ENCODE results near the gene PIANP. TPM values are rescaled to one million over a fixed set of nuclear protein-coding genes. Genes with fewer than 3 reads are reported as not detected.
A peak's percentile ranks its signal among the peaks of the same experiment; 100 is the strongest.

The PIANP gene
- polyA plus RNA-seq, 1 donor: 2.4 TPM

DNA sequence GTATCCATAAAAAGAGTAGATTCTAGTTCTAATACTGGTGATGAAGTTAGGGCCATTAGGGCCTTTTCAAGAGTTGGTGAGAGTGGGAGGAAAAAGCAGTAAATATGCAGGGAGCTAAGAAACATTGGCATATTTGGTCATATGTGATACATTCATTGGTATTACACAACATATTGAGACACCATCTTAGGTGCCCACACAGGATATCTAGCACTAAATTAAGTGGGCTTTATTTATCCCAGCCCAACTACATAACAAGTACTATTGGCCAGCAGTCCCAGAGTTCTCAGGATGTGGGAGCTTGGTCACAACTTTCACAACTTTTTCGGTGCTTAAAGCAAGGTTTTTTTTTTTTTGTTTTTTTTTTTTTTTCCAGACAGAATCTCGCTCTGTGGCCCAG lies 35.7 kb downstream of the PIANP start:
- DNase-seq: no peak

DNA sequence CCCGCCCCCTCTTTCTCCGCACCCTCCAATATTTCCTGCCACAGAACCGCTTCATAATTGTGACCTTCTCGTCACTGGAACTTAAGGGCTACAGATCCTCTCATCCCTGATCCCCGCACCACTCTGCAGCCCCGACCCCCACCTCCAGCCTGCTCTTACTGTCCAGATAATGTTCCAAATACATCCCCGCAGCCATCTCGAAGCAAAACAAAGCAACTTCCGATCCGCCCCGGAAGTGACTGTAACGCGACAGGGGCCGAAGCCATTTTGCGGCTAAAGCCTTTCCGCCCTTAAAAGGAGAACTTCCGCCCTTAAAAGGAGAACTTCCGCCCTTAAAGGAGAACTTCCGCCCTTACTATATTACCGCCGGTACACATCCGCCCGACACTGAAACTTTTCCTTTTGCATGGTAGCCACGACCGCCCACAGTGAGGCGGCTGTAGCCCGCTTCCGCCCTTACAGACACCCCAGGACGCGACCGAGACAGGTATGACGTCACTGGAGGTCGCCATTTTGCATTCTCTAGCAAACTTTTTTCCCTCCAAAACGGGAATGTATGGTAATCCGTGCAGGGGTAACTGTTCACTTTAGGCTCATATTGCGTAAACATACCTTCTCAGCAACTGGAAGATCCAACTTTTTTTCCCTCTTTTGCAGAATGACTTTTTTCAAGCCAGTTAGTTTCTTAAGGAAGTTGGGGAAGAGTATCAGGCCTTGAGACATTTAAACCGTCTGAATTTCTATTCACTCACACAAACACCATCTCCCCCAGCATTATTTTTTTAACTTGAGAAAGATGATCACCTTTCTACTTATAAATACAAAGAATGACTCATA lies 37.5 kb downstream of the PIANP start, which contains the start of gene ING4:
ING4 (minus strand) TSS at position 214 of the 837 bp plus-strand sequence; CDS start at position 196, 18 bp downstream.
- peak; percentile 99 for DNase-seq

DNA sequence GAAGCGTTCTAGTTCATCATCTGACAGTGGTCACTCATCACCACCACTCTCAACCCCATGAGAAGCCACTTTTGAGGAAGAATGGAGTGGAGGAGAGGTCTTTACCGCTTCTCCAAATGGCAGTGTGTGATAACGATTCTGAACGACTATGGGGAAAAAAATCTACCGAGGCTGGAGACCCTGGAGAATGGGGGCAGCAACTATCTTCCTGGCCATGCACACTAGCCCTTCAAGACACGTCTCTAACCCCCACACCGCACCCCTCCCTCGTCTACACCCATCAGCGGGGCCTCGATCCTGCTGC lies 38.1 kb downstream of the PIANP start:
- no peak for DNase-seq

DNA sequence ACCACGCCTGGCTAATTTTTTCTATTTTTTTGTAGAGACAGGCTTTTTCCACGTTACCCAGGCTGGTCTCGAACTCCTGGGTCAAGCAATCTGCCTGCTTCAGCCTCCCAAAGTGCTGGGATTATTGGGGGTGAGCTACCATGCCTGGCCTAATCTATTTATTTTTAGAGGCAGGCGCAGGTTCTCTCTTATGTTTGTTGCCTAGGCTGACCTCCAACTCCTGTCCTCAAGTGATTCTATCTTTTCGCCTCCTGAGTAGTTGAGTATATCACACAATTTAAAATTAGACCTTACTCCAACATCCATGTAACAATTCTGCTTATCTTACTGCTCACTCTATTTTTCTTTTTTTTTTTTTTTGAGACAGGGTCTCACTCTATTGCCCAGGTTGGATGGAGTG lies 46.6 kb downstream of the PIANP start:
- DNase-seq: no peak

DNA sequence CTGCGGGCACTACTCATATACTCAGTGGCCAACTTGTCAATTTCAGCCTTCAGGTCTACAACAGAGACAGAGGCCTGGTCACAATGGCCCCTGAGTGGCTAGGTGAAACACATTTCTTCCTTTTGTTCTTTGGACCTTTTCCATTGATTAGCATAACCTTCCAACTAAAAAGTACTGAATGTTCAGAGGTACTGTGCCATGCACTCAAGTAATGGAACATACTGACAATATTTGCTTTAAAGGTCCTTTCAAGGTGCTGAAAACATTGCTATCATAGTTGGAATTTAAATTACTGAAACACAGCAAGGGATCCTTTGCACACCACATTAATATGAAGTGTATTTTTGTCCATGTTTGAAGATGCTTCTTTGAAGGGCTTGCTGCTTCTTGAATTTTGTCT lies 47.3 kb downstream of the PIANP start:
- DNase-seq: no peak

DNA sequence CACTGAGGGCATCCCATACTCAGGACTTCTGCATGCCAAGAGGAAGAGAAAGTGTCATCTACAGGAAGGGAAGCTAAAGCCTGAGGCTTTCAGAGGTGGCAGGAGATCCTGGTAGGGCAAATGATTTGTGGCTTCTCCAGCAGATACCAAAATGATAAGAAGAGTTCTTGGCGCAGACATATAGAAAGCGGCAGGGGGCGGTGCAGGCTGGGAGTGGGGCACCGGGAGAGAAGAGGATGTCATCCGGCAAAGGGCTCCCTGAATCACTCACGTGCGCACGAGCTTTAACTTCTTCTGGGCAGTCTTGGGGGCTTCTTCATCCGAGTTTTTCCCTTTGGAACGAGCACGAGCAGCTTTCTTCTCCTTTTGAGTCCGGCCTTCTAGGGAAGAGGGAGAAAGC lies 48.2 kb downstream of the PIANP start:
- no peak for DNase-seq

DNA sequence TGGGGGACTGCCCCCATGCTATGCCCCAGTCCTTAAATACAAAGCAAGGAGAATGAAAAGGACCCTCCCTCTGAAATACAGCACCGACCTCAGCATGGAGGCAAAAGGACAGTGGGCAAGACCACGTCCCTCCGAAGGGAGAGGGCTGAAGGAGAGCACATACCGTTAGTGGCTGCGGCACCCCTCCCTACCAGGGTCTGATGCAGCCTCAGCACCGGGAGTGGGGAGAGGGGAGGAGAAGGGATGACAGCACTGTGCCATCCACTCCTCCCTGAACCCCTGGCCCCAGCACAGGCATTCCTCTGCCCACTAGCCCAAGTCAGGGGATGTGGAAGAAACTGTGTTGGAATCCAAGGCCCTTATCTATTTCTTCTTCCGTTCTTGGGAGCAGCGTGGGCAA lies 49.8 kb downstream of the PIANP start:
- no peak for DNase-seq

DNA sequence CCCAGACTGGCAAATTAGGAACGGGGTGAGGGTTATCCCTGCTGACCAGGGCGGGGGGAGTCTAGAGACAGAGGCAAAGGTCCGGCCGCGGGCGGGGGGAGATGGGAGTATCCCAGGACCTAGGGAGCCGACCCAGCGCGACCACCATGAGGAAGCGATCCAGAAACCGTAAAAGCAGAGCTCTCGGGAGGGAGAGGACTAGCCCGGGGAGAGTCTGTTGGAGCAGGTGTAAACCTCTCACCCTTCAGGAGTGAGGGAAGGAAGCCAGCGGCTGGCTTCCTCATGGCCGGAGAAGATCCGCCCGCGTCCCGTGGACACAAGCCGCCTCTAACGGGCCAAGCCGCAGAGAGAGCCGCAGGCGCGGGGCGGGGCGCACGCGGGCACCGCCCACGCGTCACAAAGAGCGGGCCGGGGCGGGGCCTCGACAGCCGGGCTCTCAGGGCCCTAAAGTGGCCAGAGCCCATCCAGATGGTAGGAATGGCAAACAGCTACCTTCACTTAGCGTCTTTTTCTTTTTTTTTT lies 53.5 kb downstream of the PIANP start, which contains the start of gene ACRBP:
ACRBP (minus strand) TSS at position 350 of the 522 bp plus-strand sequence; CDS start at position 284, 66 bp downstream.
- peak; percentile 71 for DNase-seq

DNA sequence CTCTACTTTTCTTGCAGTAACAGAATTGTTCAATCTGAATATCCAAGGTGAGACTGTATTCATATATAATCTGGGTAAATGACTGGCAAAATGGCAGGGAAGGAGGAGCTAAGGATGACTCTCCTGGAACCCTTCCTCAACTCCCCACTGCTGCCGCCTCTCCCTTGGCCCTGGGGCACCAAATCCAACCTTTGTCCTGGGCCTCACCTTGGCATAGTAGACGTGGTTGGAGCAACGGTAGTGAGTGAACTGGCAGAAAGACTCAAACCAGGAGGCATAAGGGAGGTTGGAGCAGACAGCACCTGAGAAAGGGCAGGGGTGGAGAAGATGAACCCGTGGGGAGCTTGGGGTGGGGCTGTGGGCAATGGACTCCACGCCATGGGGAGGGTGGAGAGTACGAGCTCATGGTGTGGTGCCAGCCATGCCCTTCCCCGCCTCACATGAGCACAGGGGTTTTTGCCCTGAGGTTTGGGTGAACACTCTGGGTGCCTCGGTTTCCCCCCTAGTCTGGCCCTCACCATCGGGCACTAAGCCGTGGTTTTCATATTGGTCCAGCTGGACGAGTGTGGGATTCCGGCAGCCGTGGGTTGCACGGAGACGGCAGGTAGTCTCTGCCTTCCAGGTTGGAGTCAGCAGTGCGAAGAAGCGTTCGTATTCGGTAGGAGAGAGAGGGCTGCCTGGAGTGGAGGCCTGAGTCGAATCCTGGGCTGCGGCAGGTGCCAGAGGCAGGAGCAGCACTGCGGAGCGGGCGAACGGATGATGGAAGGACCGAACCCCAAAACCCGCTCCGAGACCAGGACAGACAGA lies 54.1 kb downstream of the PIANP start:
- DNase-seq: no peak

DNA sequence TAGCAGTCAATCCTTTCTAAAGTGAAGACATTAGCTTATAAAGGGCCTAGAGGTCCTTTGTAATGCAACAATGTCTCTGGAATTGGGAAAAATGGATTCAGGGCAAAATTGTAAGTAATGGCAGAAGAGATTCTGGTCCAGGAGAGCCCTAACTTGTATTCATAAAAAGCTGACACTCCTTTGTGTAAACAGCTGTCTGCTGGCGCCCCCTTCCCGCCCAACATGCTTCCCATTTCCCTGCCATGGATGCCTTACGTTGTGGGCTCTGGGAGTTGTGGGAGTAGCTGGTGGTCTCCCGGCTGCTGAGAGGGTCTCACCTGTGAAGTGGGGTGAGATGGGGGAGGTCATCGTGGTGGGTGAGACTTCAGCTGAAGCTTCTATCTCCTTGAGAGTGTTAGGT lies 55.7 kb downstream of the PIANP start:
- peak; percentile 49 for DNase-seq

DNA sequence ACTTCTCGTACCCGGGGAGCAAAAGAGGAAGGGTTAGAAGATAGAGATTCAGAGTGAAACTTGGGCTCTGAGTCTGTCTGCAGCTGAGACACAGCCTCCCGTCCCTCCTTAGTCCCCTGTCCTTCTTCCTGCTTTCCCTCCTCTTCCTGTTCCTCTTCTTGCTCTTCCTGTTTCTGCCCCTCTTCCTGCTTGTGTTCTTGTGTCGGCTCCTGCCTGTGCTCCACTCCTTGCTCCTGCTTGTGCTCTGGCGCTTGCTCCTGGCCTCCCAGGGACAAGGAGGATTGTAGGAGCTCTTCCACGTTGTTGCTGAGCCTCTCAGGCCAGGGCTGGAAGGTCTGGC lies 56.4 kb downstream of the PIANP start:
- no peak for DNase-seq

Other genes with a start within 250 kb of the PIANP start
- 10.3 TPM for gene TAPBPL, start 248.8 kb downstream of the PIANP start, polyA plus RNA-seq (ENCODE audit: insufficient read length)
- gene VAMP1, start 230.1 kb downstream of the PIANP start, polyA plus RNA-seq (ENCODE audit: insufficient read length): 11.9 TPM
- gene MRPL51, start 207.6 kb downstream of the PIANP start, polyA plus RNA-seq (ENCODE audit: insufficient read length): 112 TPM
- 36.9 TPM for gene NCAPD2, start 206.7 kb downstream of the PIANP start, polyA plus RNA-seq (ENCODE audit: insufficient read length)
- gene GAPDH, start 166.3 kb downstream of the PIANP start, polyA plus RNA-seq (ENCODE audit: insufficient read length): 5,261 TPM
- gene IFFO1, start 144.8 kb downstream of the PIANP start, polyA plus RNA-seq (ENCODE audit: insufficient read length): 41.0 TPM
- 25.7 TPM for gene NOP2, start 132.5 kb downstream of the PIANP start, polyA plus RNA-seq (ENCODE audit: insufficient read length)
- gene CHD4, start 93.4 kb downstream of the PIANP start, polyA plus RNA-seq (ENCODE audit: insufficient read length): 174 TPM
- 2.4 TPM for gene LPAR5, start 64.9 kb downstream of the PIANP start, polyA plus RNA-seq (ENCODE audit: insufficient read length)
- gene ACRBP, start 53.4 kb downstream of the PIANP start, polyA plus RNA-seq (ENCODE audit: insufficient read length): 2.9 TPM
- 47.6 TPM for gene ING4, start 37.7 kb downstream of the PIANP start, polyA plus RNA-seq (ENCODE audit: insufficient read length)
- gene ZNF384, start 11.4 kb downstream of the PIANP start, polyA plus RNA-seq (ENCODE audit: insufficient read length): 50.4 TPM
- gene COPS7A, start 23.2 kb upstream of the PIANP start, polyA plus RNA-seq (ENCODE audit: insufficient read length): 65.7 TPM
- gene MLF2, start 52.3 kb upstream of the PIANP start, polyA plus RNA-seq (ENCODE audit: insufficient read length): 134 TPM
- gene PTMS, start 65.5 kb upstream of the PIANP start, polyA plus RNA-seq (ENCODE audit: insufficient read length): 373 TPM
- 0.80 TPM for gene LAG3, start 71.7 kb upstream of the PIANP start, polyA plus RNA-seq (ENCODE audit: insufficient read length)
- gene CD4, start 88.7 kb upstream of the PIANP start, polyA plus RNA-seq (ENCODE audit: insufficient read length): 11.1 TPM
- 17.6 TPM for gene GPR162, start 121.0 kb upstream of the PIANP start, polyA plus RNA-seq (ENCODE audit: insufficient read length)
- gene P3H3, start 127.6 kb upstream of the PIANP start, polyA plus RNA-seq (ENCODE audit: insufficient read length): 29.7 TPM
- gene GNB3, start 140.1 kb upstream of the PIANP start, polyA plus RNA-seq (ENCODE audit: insufficient read length): 32.6 TPM
- 16.7 TPM for gene CDCA3, start 150.5 kb upstream of the PIANP start, polyA plus RNA-seq (ENCODE audit: insufficient read length)
- gene USP5, start 151.3 kb upstream of the PIANP start, polyA plus RNA-seq (ENCODE audit: insufficient read length): 66.9 TPM
- 1,016 TPM for gene TPI1, start 166.7 kb upstream of the PIANP start, polyA plus RNA-seq (ENCODE audit: insufficient read length)
- 5.9 TPM for gene SPSB2, start 172.5 kb upstream of the PIANP start, polyA plus RNA-seq (ENCODE audit: insufficient read length)
- gene LRRC23, start 204.0 kb upstream of the PIANP start, polyA plus RNA-seq (ENCODE audit: insufficient read length): 9.3 TPM
- 4.8 TPM for gene ENO2, start 213.8 kb upstream of the PIANP start, polyA plus RNA-seq (ENCODE audit: insufficient read length)
- gene ATN1, start 227.1 kb upstream of the PIANP start, polyA plus RNA-seq (ENCODE audit: insufficient read length): 91.2 TPM
- not detected for gene RNU7-1, start 243.0 kb upstream of the PIANP start, polyA plus RNA-seq (ENCODE audit: insufficient read length)
- gene C12orf57, start 243.2 kb upstream of the PIANP start, polyA plus RNA-seq (ENCODE audit: insufficient read length): 148 TPM